Measurements from ENCODE around the gene KCNK15.

KCNK15 gene

DNA sequence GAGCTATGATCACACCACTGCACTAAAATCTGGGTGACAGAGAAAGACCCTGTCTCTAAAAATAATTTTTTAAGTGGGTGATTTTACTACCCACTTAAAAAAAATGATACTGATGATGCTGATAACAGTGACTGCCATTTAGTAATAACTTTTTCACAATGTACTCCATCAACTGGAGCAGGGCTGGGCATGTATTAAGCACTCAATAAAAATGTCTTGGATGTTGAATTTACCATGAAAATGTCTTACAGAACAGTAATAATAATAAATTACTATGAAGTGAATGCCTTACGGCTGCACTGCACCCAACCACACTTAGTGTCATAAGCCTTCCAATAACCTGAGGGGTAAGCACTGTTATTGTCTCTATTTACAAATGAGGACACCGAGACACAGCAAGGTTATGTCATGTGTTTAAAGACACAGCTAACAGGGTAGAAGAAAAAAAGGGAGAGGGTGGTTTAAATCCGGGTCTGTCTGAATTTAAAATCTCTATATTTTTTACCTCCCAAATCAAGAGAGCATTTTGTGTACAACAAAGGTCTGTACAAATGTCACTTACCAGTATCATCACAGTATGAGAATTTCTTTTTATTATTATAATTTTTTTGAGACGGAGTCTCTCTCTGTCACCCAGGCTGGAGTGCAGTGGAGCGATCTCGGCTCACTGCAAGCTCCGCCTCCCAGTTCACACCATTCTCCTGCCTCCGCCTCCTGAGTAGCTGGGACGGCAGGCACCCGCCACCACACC is 43.2 kb downstream of the KCNK15 start:
- no peak for DNase-seq (ENCODE audit: low read depth, low spot score)

DNA sequence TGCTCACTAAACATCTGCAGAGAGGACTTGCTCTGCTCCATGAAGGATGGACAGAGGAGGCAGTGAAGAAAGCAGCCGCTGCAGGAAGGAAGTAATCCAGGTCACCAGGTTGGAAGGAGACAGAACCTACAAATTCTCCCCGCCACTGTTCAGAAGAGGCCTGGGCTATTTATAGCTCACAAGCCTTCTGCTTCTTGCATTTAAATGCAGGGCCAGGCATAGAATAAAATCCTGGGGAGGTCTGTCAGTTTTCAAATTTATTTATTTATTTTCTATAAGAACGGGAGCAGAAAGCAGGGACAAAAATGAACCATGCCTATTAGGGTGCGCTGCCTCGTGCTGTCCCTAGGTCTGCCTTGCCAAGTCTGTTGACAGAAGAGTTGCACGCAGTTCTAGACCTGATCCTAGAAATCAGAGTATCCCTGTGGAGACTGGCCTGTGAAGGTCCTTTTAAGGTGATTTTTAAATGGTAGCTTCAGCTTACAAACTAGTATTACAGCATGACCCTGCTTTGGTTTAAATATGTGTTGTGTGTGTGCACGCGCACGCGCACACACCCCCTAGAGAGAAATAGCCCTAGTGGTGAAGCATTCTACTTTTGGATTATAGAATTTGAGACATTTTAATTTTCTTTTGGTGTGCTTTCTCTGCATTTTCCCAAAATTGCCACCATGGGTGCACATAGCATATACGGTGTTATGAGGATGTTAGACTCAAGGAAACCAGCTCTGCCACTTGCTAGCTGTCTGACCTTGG is 45.2 kb downstream of the KCNK15 start:
- no peak for DNase-seq (ENCODE audit: low read depth, low spot score)

- no peak for DNase-seq (ENCODE audit: low read depth, low spot score)
These were observed 47.1 kb downstream of the KCNK15 start for GRCh38 chr20:44792796-44793195.

GRCh38 chr20:44795836-44796235 is 50.2 kb downstream of the KCNK15 start:
- DNase-seq (ENCODE audit: low read depth, low spot score): no peak

DNA sequence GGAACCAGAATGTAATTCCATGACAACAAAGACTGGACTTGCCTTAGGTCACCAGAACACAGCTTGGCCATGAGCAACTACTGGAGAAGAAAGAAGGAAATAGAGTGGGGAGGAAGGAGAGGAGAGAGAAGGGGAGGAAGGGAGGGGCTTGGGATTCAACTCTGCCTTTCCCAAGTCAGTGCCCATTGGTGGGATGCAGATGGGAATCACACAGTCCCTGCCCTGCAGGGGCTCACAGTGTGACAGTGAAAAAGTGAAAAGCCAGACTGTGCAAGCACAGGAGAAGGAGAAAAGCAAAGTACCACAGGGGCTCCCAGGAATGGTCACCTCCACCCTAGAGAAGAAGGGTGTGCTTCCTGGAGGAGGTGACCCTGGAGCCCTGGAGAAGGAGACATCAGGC is 50.6 kb downstream of the KCNK15 start:
- DNase-seq (ENCODE audit: low read depth, low spot score): no peak

DNA sequence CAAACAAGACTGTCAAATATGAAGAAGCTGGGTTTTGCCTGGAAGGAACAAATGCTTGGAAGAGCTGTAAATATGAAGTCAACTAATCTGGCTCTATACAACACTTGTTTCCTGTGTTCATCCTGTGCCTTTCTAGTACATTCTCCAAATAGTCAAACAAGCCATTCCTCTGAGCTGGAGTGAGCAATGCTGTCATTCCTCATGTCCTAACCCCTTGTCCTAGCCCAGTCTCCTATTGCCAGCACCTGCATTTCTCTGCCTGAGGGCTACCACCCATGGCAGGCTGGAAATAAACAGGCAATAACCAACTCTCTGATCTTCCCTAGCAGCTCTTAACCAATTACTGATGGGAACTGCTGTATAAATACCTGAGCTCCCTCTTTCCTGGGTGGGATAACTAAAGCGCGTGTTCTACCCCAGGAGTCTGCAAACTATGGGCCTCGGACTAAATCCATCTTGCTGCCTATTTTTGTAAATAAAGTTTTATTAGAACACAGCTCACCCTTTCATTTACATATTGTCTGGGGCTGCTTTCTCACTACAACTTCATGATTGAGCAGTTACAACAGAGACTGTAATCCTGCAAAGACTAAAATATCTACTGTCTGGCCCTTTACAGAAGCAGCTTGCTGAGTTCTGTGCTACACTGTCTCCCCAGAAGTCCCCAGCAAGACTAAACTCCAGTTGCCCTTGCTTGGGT is 51.2 kb downstream of the KCNK15 start:
- DNase-seq (ENCODE audit: low read depth, low spot score): no peak

GRCh38 chr20:44799691-44800090 is 54.0 kb downstream of the KCNK15 start:
- DNase-seq (ENCODE audit: low read depth, low spot score): no peak

GRCh38 chr20:44800391-44801046 is 54.9 kb downstream of the KCNK15 start:
- DNase-seq (ENCODE audit: low read depth, low spot score): no peak
